RWPE1 (cell line): Measurements from ENCODE around the gene THTPA.
A peak's percentile ranks its signal among the peaks of the same experiment; 100 is the strongest.

Experiments used
- CTCF ChIA-PET: fragments of 350-600 bp; sonication (Branson Sonifier 250); formaldehyde crosslinking; extraction: SDS; loops from one replicate; lab custom pipeline; 2021; lab: Yijun Ruan, JAX
- POLR2A ChIA-PET: fragments of 400-600 bp; formaldehyde crosslinking; extraction: SDS; loops from one replicate; lab custom pipeline; 2020; ENCODE audit warnings: antibody characterized with exemption; ENCODE audit not compliant: low non-redundant PET; lab: Yijun Ruan, JAX
- DNase-seq: peaks from one replicate; pipeline ENCODE4 v3.0.0; 2012; ENCODE audit warnings: low spot score
- H3K27ac ChIP-seq: fragments of 450-650 bp; 2 replicates; pipeline ENCODE4 v1.5.1; 2017
- TF ChIP-seq, protein P1 (sequence below): fragments of 450-650 bp; conservative IDR thresholded peaks from 2 replicates; pipeline ENCODE4 v1.5.1; 2017; ENCODE audit warnings: low read depth, mild to moderate bottlenecking

THTPA gene

DNA sequence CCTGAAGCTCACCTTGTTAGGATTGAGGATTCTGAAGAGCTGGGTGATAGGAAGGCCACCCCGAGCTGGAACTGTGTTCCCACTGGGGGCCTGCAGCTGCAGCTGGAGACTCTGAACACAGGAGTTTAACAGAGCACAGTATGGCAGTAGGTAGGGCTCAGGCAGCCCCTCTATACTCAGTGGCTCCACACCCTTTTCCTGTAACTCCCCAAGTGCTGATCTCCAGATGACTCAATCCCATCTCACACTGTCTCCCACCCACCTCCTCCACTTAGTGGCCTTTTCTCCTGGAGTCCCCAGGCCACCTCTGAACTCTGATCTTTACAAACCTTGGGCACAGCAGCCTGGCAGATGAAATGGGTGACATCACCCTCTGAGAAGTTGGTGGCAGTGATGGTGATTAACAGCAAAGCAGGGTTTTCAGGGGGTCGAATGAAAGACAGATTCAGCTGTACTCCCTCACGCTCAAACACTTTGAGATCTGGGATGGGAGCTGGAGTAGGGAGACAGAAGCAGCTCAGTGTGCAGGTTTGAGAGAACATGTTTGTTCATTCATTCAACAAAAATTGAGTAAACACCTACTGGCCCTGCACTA, 4.0 kb downstream of the THTPA start:
- POLR2A ChIA-PET, result interaction anchor here (1.6 kb wide), 1 partner anchor 81 kb away, joined by 5 read pairs; no protein-coding TSS in a partner anchor
- TF ChIP-seq, protein P1, sequence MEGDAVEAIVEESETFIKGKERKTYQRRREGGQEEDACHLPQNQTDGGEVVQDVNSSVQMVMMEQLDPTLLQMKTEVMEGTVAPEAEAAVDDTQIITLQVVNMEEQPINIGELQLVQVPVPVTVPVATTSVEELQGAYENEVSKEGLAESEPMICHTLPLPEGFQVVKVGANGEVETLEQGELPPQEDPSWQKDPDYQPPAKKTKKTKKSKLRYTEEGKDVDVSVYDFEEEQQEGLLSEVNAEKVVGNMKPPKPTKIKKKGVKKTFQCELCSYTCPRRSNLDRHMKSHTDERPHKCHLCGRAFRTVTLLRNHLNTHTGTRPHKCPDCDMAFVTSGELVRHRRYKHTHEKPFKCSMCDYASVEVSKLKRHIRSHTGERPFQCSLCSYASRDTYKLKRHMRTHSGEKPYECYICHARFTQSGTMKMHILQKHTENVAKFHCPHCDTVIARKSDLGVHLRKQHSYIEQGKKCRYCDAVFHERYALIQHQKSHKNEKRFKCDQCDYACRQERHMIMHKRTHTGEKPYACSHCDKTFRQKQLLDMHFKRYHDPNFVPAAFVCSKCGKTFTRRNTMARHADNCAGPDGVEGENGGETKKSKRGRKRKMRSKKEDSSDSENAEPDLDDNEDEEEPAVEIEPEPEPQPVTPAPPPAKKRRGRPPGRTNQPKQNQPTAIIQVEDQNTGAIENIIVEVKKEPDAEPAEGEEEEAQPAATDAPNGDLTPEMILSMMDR, result no peak
- CTCF ChIA-PET, result interaction anchor here (0.6 to 2.8 kb wide), 15 partner anchors 9 to 530 kb away, joined by 3 to 24 read pairs (median 5); no protein-coding TSS in a partner anchor
- no peak for DNase-seq
- peak overlapping the region; percentile 28; the same call in 1 of the 2 replicates for H3K27ac ChIP-seq

GRCh38 chr14:23561259-23561658, 5.2 kb downstream of the THTPA start:
- ChIA-PET POLR2A (no interaction called here), CTCF (interaction anchor here (0.5 to 2.8 kb wide), 5 partner anchors 10 to 330 kb away, joined by 3 to 24 read pairs (median 3); no protein-coding TSS in a partner anchor)
- peak overlapping the region; percentile 47 for H3K27ac ChIP-seq
- no peak for DNase-seq
- TF ChIP-seq, protein P1, result no peak

- ChIA-PET POLR2A (no interaction called here), CTCF (interaction anchor here (0.5 to 2.8 kb wide), 7 partner anchors 37 to 329 kb away, joined by 3 to 24 read pairs (median 4); no protein-coding TSS in a partner anchor)
- no peak for DNase-seq
- peak overlapping the region; percentile 47 for H3K27ac ChIP-seq
- TF ChIP-seq, protein P1, result no peak
Observed at GRCh38 chr14:23561873-23562821, 6.1 kb downstream of the THTPA start.

- ChIA-PET CTCF (interaction anchor here (0.6 to 1.3 kb wide), 9 partner anchors 10 to 387 kb away, joined by 3 to 7 read pairs (median 4); no protein-coding TSS in a partner anchor), POLR2A (no interaction called here)
- TF ChIP-seq, protein P1, result peak; percentile 93
- peak overlapping the region; percentile 56 for H3K27ac ChIP-seq
- peak; percentile 53 for DNase-seq
Observed at GRCh38 chr14:23562822-23563472, 6.9 kb downstream of the THTPA start.

- CTCF ChIA-PET, result interaction anchor here (0.6 to 1.3 kb wide), 9 partner anchors 11 to 386 kb away, joined by 3 to 7 read pairs (median 4); no protein-coding TSS in a partner anchor
- H3K27ac ChIP-seq, result peak overlapping the region; percentile 56
- TF ChIP-seq, protein P1, result no peak
- POLR2A ChIA-PET, result no interaction called here
- DNase-seq, result no peak
Observed at GRCh38 chr14:23563473-23564180, 7.6 kb downstream of the THTPA start.
